ENCODE results near the gene HEATR5B. TPM values are rescaled to one million over a fixed set of nuclear protein-coding genes. Genes with fewer than 3 reads are reported as not detected.

Gene HEATR5B
- polyA plus RNA-seq, 1 of the 3 experiments (the other 2 are of a cell fraction), result 10.8 TPM

GRCh38 chr2:37061776-37062175 lies 22.4 kb downstream of the HEATR5B start:
- Histone ChIP-seq H3K27me3 (ENCODE audit: insufficient read depth) (no peaks in the 10 kb centered on the region), H3K36me3 (replicated peaks in 1 of 2; ENCODE audit: control insufficient read depth in 1 of 2, insufficient read depth in 2 of 2, low read length in 1 of 2) (peaks cover 70 to 74% of the 10 kb centered on the region in 2 experiments), H3K4me2 (no peak overlapping the region), H4K20me1 (ENCODE audit: insufficient read depth) (no peaks in the 10 kb centered on the region), H2AFZ (ENCODE audit: low read depth) (no peak overlapping the region), H3K4me3 (ENCODE audit: low read depth in 2 of 2, low read length in 1 of 2) (no peak overlapping the region), H3K27ac (ENCODE audit: low read depth in 2 of 2, low read length in 1 of 2) (no peak overlapping the region), H3K4me1 (ENCODE audit: control insufficient read depth in 1 of 2, insufficient read depth in 2 of 2, low read depth in 1 of 2, low read length in 1 of 2) (no peaks in the 10 kb centered on the region), H3K9me2 (no peaks in the 10 kb centered on the region), H3F3A (replicated peaks; ENCODE audit: insufficient read depth) (no peaks in the 10 kb centered on the region), H3K9me3 (no peaks in the 10 kb centered on the region), H3K9ac (no peak overlapping the region), H3K79me2 (ENCODE audit: insufficient read depth) (no peaks in the 10 kb centered on the region)
- TF ChIP-seq RCOR1 (IDR thresholded peaks at IDR 0.05; ENCODE audit: low read length) (no peak), MEF2A (IDR thresholded peaks at IDR 0.05; ENCODE audit: borderline replicate concordance, low read depth) (no peak), TCF12 (IDR thresholded peaks at IDR 0.05) (no peak), RAD21 (IDR thresholded peaks at IDR 0.05; ENCODE audit: low read length) (no peak), ELF1 (IDR thresholded peaks at IDR 0.05) (no peak), EZH2phosphoT487 (IDR thresholded peaks at IDR 0.05; ENCODE audit: borderline replicate concordance, low read depth) (no peak), FOSL2 (IDR thresholded peaks at IDR 0.05; ENCODE audit: borderline replicate concordance, low read depth) (no peak)
- CTCF ChIA-PET, result interaction anchor here (1.1 to 1.5 kb wide), 3 partner anchors 8 to 40 kb away, joined by 3 to 4 read pairs (median 3); no protein-coding TSS in a partner anchor
- WGBS (ENCODE audit: low lambda C conversion rate), result 95% methylated on average over 5 of the region's 5 CpGs
- DNase-seq, result no peak
- POLR2A ChIA-PET, result no interaction called here

DNA sequence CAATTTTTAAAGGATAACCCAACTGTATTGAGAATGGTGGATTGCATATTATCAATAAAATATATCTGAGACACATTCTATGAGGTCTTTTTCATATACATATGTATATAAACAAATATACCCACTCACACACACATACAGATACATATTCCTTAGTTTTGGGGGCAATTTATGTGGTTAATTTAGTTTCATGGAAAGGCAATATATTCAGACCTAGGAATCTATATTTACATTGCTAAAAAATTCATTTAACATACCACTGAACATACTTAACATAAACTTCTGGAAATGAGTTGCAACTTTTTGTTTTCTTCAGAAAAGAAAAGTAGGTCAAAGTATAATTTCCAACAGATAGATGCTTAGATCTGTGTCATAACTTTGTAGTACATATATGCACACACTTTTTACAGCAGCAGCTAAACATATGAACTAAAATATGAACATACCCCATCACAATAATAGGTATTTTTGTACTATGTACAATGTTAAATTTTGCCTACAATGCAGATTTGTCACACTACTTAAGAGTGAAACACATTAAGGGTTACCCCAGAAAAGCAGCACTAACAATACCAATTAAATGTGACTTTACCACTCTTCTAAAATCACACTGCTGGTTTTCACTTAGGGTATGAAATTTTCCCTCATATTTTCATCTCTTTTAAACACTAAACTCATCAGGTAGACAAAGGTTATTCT lies 23.0 kb downstream of the HEATR5B start:
- Histone ChIP-seq H3K9me3 (no peaks in the 10 kb centered on the region), H3K4me3 (ENCODE audit: low read depth in 2 of 2, low read length in 1 of 2) (no peak overlapping the region), H2AFZ (ENCODE audit: low read depth) (no peak overlapping the region), H3F3A (replicated peaks; ENCODE audit: insufficient read depth) (no peaks in the 10 kb centered on the region), H3K36me3 (replicated peaks in 1 of 2; ENCODE audit: control insufficient read depth in 1 of 2, insufficient read depth in 2 of 2, low read length in 1 of 2) (peaks cover 70 to 76% of the 10 kb centered on the region in 2 experiments), H3K9ac (no peak overlapping the region), H4K20me1 (ENCODE audit: insufficient read depth) (no peaks in the 10 kb centered on the region), H3K4me1 (ENCODE audit: control insufficient read depth in 1 of 2, insufficient read depth in 2 of 2, low read depth in 1 of 2, low read length in 1 of 2) (no peaks in the 10 kb centered on the region), H3K79me2 (ENCODE audit: insufficient read depth) (no peaks in the 10 kb centered on the region), H3K27me3 (ENCODE audit: insufficient read depth) (no peaks in the 10 kb centered on the region), H3K27ac (ENCODE audit: low read depth in 2 of 2, low read length in 1 of 2) (no peak overlapping the region), H3K9me2 (no peaks in the 10 kb centered on the region), H3K4me2 (no peak overlapping the region)
- no peak for DNase-seq
- POLR2A ChIA-PET, result no interaction called here
- CTCF ChIA-PET, result no interaction called here
- TF ChIP-seq FOSL2 (IDR thresholded peaks at IDR 0.05; ENCODE audit: borderline replicate concordance, low read depth) (no peak), NFIC (IDR thresholded peaks at IDR 0.05; ENCODE audit: borderline replicate concordance) (no peak), MAX (IDR thresholded peaks at IDR 0.05; ENCODE audit: low read depth) (no peak), EP300 (IDR thresholded peaks at IDR 0.05; ENCODE audit: borderline replicate concordance in 1 of 2, low read depth in 1 of 2, low read length in 1 of 2) (no peak), FOXM1 (IDR thresholded peaks at IDR 0.05; ENCODE audit: low read depth) (no peak), MEF2A (IDR thresholded peaks at IDR 0.05; ENCODE audit: borderline replicate concordance, low read depth) (no peak), TCF12 (IDR thresholded peaks at IDR 0.05) (no peak), YY1 (IDR thresholded peaks at IDR 0.05; ENCODE audit: low read depth) (no peak), SIN3A (IDR thresholded peaks at IDR 0.05; ENCODE audit: borderline replicate concordance, low read depth, low read length) (no peak), MXI1 (IDR thresholded peaks at IDR 0.05; ENCODE audit: low read depth, low read length) (no peak), RFX5 (IDR thresholded peaks at IDR 0.05; ENCODE audit: low read length) (no peak)
- TF ChIP-seq, protein P1, sequence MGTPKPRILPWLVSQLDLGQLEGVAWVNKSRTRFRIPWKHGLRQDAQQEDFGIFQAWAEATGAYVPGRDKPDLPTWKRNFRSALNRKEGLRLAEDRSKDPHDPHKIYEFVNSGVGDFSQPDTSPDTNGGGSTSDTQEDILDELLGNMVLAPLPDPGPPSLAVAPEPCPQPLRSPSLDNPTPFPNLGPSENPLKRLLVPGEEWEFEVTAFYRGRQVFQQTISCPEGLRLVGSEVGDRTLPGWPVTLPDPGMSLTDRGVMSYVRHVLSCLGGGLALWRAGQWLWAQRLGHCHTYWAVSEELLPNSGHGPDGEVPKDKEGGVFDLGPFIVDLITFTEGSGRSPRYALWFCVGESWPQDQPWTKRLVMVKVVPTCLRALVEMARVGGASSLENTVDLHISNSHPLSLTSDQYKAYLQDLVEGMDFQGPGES (IDR thresholded peaks at IDR 0.05; ENCODE audit: low read depth, low read length), result no peak

Data from SK-N-SH (cell line).